ENCODE results near the gene BCKDHA.

DNA sequence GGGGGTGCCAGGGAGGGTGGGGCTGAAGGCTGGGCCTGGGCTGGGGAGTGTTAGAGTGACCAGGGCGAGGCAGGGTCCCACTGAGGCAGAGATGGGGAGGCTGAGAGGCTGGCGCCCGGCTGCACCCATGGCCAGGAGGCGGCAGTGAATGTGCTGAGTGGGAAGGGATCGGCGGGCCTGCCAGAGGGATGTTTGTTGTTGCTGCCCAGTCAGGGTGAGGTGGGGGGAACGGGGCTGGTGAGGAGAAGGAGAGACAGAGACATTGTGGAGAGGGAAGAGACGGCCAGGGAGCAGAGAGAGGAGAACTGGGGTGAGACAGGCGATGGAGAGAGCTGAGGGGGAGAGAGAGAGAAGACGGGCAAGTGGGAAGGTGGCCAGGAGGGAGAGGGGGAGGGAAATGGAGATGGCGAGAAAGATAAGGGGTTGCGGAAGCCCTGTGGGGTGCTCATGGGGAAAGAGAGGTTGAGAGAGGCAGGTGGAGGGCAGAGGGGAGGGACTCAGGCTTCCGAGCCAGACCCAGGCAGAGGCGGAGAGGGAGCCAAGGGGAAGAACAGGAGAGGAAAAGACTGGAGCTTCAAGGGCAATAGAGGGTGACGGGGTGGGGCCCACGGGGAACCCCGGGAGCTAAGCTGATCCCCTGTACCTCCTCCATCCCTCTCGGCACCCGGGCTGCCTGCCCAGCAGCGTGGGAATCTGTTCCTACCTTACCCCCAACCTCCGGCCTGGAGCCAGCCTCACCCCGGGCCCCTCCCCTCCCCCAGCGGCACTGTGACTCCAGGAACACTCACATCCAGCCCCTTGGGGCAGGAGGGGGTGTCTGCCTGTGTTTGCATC is 30.2 kb downstream of the BCKDHA start:
- TF ChIP-seq CTCF (IDR thresholded peaks at IDR 0.05) (no peak), POLR2A (IDR thresholded peaks at IDR 0.05) (no peak), POLR2AphosphoS5 (IDR thresholded peaks at IDR 0.05) (no peak), EP300 (IDR thresholded peaks at IDR 0.05) (no peak)
